ENCODE measurements around the gene TREML4.

Gene TREML4

GRCh38 chr6:41222045-41222444 lies 6.1 kb upstream of the TREML4 start:
- DNase-seq (ENCODE audit: extremely low spot score): no peak
- CTCF ChIA-PET: interaction anchor here (0.7 to 1.1 kb wide), 2 partner anchors 11 to 146 kb away, joined by 3 read pairs; no protein-coding TSS in a partner anchor
- POLR2A ChIA-PET: no interaction called here
- TF ChIP-seq CTCF (IDR thresholded peaks at IDR 0.05; ENCODE audit: control extremely low read depth, extremely low read depth, low read depth, missing control alignments): no peak

GRCh38 chr6:41222513-41222912 lies 5.6 kb upstream of the TREML4 start:
- no peak for TF ChIP-seq CTCF (IDR thresholded peaks at IDR 0.05; ENCODE audit: control extremely low read depth, extremely low read depth, low read depth, missing control alignments)
- DNase-seq (ENCODE audit: extremely low spot score): no peak
- ChIA-PET POLR2A (no interaction called here), CTCF (no interaction called here)

GRCh38 chr6:41224800-41225199 lies 3.3 kb upstream of the TREML4 start:
- ChIA-PET POLR2A (no interaction called here), CTCF (no interaction called here)
- TF ChIP-seq CTCF (IDR thresholded peaks at IDR 0.05; ENCODE audit: control extremely low read depth, extremely low read depth, low read depth, missing control alignments): no peak
- no peak for DNase-seq (ENCODE audit: extremely low spot score)

GRCh38 chr6:41226752-41227151 lies 1.4 kb upstream of the TREML4 start:
- DNase-seq (ENCODE audit: extremely low spot score): no peak
- TF ChIP-seq CTCF (IDR thresholded peaks at IDR 0.05; ENCODE audit: control extremely low read depth, extremely low read depth, low read depth, missing control alignments): no peak
- ChIA-PET POLR2A (no interaction called here), CTCF (no interaction called here)

- TF ChIP-seq CTCF (IDR thresholded peaks at IDR 0.05; ENCODE audit: control extremely low read depth, extremely low read depth, low read depth, missing control alignments): peak; percentile 11
- ChIA-PET POLR2A (no interaction called here), CTCF (interaction anchor here (1.1 to 1.9 kb wide), 4 partner anchors 37 to 91 kb away, joined by 3 to 4 read pairs (median 4); no protein-coding TSS in a partner anchor)
- no peak for DNase-seq (ENCODE audit: extremely low spot score)
These were observed 467 bp downstream of the TREML4 start for GRCh38 chr6:41228616-41229015.

- ChIA-PET POLR2A (no interaction called here), CTCF (interaction anchor here (1.1 to 1.9 kb wide), 2 partner anchors 38 to 90 kb away, joined by 3 to 4 read pairs; no protein-coding TSS in a partner anchor)
- no peak for DNase-seq (ENCODE audit: extremely low spot score)
These were observed 1.6 kb downstream of the TREML4 start for GRCh38 chr6:41229721-41230120.

More at GRCh38 chr6:41229721-41230120, 1.6 kb downstream of the TREML4 start:
- TF ChIP-seq CTCF (IDR thresholded peaks at IDR 0.05; ENCODE audit: control extremely low read depth, extremely low read depth, low read depth, missing control alignments): no peak

Data from GM10248 (cell line).